NCI-H2107 (cell line): Measurements from ENCODE around the gene SLC1A3.
"Not testable (repeated sequence)": the region's sequence is repeated elsewhere in the genome, so short reads cannot be mapped to it uniquely, and the experiment has no call there.

ENCODE experiments used
- DNase-seq: peaks from one replicate; lab custom pipeline; 2025; lab: John Stamatoyannopoulos, UW

SLC1A3 gene

GRCh38 chr5:36606428-36607113, at the start of gene SLC1A3:
SLC1A3 (plus strand) TSS chr5:36606606; CDS start chr5:36608424, 1,818 bp downstream.
- no peak for DNase-seq

GRCh38 chr5:36558641-36559040, 47.8 kb upstream of the SLC1A3 start:
- DNase-seq, result no peak

- DNase-seq, result no peak
Measured at GRCh38 chr5:36561601-36562000, 44.8 kb upstream of the SLC1A3 start.

- no peak for DNase-seq
Measured at GRCh38 chr5:36569491-36569890, 36.9 kb upstream of the SLC1A3 start.

GRCh38 chr5:36570301-36571095, 35.9 kb upstream of the SLC1A3 start:
- DNase-seq, result no peak

GRCh38 chr5:36571401-36572042, 34.9 kb upstream of the SLC1A3 start:
- no peak for DNase-seq

GRCh38 chr5:36573438-36573837, 33.0 kb upstream of the SLC1A3 start:
- no peak for DNase-seq

GRCh38 chr5:36575361-36575781, 31.0 kb upstream of the SLC1A3 start:
- DNase-seq, result no peak

- no peak for DNase-seq
Measured at GRCh38 chr5:36576721-36577120, 29.7 kb upstream of the SLC1A3 start.

- not testable (repeated sequence) for DNase-seq
Measured at GRCh38 chr5:36579858-36580257, 26.5 kb upstream of the SLC1A3 start.

- no peak for DNase-seq
Measured at GRCh38 chr5:36581070-36581469, 25.3 kb upstream of the SLC1A3 start.

- no peak for DNase-seq
Measured at GRCh38 chr5:36584009-36584875, 22.2 kb upstream of the SLC1A3 start.

GRCh38 chr5:36585701-36586100, 20.7 kb upstream of the SLC1A3 start:
- no peak for DNase-seq

GRCh38 chr5:36587354-36587753, 19.1 kb upstream of the SLC1A3 start:
- no peak for DNase-seq

- DNase-seq, result not testable (repeated sequence)
Measured at GRCh38 chr5:36589735-36590134, 16.7 kb upstream of the SLC1A3 start.

GRCh38 chr5:36590513-36591286, 15.7 kb upstream of the SLC1A3 start:
- DNase-seq, result no peak

GRCh38 chr5:36593867-36594266, 12.5 kb upstream of the SLC1A3 start:
- no peak for DNase-seq

GRCh38 chr5:36596247-36596646, 10.2 kb upstream of the SLC1A3 start:
- no peak for DNase-seq

GRCh38 chr5:36596756-36597155, 9.7 kb upstream of the SLC1A3 start:
- DNase-seq, result no peak

GRCh38 chr5:36598045-36598444, 8.4 kb upstream of the SLC1A3 start:
- DNase-seq, result no peak
